GM19351 (cell line): ENCODE data around the gene SEL1L3.

ENCODE experiments used
- ATAC-seq: cut with Tn5 transposase; IDR thresholded peaks from one replicate; pipeline ENCODE4 v1.9.1; 2021; ENCODE audit warnings: mild to moderate bottlenecking, moderate library complexity; ENCODE audit not compliant: unreplicated experiment

SEL1L3 gene

GRCh38 chr4:25795566-25796454 lies 67.0 kb downstream of the SEL1L3 start:
- no peak for ATAC-seq

DNA sequence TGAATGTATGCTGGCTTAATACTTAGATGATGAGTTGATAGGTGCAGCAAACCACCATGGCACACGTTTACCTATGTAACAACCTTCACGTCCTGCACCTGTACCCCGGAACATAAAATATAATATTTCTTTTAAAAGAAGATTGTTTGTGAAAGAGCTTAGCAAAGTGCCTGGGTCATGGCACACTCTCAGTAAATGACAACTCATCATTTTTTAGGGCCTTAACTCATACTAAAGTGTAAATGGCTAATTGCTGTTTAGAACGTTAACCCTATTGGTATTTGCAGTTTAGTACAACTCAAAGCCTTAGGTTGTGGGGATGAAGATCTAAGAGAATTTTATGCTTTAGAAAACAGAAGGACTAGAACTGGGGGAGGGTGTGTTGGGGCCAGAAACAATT lies 67.7 kb downstream of the SEL1L3 start:
- ATAC-seq = no peak

DNA sequence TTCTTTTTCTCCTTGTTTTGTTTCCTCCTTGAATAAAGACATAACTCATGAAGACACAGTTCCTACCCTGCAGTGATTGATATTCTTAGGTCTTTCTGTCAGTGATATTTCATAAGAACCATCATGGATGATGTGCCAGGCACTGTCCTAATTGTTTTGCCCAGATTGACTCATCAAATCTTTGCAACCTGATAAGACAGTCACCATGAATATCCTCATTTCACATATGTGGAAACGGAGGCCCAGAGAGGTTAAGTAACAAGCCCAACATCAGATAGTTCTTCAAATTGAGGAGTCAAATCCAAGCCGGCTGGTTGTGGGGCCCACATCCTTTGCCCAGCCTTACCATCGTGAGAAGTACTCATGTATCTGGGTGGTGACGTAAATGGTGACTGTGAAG lies 69.9 kb downstream of the SEL1L3 start:
- ATAC-seq = no peak

DNA sequence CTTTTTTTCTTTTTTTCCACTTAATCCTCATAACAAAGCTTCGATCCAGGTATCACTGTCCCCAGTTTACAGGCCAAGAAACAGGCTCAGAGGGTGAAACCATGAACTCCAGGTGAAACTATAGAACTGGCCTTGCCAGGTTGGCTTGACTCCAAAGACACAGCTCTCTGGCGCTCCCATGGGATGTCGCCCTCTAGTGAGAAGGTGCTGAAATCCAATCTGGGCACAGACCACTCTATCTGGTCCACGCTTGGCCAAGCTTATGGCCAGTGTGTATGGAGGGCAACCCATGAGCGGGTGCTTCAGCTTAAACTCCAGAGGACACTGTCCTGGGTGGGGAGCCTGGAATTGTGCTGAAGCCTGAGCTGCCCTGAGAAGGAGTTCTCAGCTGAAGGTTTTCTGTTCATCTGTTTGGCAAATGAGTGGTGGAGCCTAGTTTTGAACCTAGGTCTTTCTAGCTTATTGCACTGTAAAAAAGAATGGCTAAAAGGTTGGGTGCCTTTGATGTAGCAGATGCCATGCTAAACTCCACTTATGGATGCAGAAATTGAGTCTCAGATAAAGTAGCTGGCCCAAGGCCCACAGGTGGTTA lies 70.5 kb downstream of the SEL1L3 start:
- no peak for ATAC-seq

- ATAC-seq = no peak
Measured at GRCh38 chr4:25790024-25790423, 72.8 kb downstream of the SEL1L3 start.

- ATAC-seq = no peak
Measured at GRCh38 chr4:25788703-25789238, 74.0 kb downstream of the SEL1L3 start.

DNA sequence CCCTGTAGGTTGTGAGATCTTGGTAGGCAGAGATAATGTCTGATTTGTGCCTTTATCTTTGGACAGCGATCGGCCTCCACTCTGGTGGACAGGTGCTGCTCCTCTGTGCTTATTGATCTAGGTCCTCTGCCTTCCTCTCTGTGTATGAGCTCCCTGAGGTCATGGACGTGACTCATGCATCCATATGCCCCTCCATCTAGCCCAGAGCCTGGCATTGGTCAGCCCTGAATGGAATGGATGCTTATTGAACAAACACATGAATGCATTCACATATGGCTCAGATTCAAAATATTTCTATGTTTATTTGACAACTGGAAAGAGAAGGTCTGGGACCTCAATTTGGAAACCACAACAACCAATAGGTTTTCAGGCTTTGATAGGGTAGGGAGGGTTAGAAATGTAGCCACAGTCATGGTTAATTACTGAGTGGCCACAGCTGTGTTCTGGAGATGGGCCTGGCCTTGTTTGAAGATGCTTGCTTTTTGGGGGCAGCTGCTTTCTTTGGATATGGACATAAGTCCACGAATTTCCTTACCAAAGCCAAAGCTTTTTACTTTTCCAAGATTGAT lies 76.2 kb downstream of the SEL1L3 start:
- no peak for ATAC-seq

DNA sequence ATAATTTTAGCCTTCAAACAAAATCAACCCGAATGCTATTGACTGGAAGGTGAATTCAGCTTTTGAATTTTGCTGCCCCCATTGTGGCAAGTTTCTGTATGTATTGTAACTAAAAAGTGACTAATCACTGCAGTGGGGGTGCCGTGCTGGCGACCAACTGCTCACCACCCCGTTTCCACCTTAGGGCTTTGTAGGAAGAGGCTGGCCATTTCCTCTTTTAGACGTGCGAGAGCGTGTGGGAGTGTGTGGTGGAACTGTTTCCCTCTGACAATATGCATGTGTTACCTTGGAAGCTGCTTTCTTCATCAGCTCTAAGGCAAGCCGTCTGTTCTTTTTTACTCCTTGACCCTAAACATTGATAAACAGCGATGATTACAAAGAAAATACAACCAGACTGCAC lies 78.8 kb downstream of the SEL1L3 start:
- peak; percentile 47 for ATAC-seq

GRCh38 chr4:25783126-25783525 lies 79.7 kb downstream of the SEL1L3 start:
- no peak for ATAC-seq

GRCh38 chr4:25782482-25782881 lies 80.3 kb downstream of the SEL1L3 start:
- ATAC-seq = no peak

- ATAC-seq = no peak
Measured at GRCh38 chr4:25779021-25779420, 83.8 kb downstream of the SEL1L3 start.

- no peak for ATAC-seq
Measured at GRCh38 chr4:25776795-25777194, 86.0 kb downstream of the SEL1L3 start.

DNA sequence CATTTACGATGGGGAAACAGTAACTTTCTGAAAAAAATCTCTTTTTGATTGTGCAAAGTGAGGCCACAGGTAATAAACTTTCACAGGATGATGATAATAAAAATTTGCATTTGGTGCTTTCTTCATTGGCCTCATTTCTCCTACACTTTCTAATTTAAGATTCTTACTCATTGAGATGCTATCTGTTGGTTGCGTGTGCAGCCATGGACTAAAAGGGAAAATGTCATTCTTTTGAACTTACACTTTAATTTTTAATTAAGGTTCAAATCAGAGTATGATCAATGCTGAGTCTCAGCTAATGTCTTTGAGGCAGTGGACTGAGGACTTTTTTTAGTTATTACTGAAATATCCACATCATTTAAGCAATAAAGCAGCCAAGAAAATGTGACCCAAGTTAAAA lies 87.6 kb downstream of the SEL1L3 start:
- ATAC-seq = no peak

DNA sequence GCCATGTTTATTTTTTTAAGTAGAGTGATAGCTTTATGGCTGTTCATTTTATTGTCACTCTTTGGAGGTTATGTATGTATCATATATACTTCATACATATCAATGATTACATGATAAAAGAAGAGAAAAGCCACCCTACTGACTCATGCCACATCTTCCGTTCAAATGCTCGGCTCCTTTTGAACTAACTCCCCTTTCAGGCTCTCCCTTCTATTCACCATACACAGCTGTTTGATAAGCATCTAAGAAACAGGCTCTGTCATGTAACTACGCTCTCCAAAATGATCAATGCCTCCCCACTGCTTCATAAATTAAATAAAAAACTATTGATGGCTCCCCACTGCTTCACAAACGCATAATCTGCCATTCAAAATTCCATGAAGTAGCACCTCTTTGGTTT lies 89.4 kb downstream of the SEL1L3 start:
- ATAC-seq = no peak

DNA sequence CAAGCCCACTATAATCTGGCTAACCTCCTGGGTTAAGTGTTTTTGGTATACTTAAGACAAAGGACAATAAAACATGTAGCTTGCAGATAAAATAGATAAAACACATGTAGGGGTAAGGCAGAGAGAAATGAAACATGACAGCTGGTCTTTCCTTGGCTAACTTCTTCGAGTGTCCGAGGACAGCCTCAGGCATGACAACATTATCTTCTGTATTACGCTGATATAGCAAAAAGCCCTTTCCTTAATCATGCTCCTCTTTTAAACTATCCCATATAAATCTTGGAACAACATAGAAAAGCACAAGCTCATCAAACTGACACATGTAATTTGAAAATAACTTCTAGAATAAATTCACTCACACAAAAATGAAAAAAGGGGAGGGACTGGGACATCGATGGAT lies 91.1 kb downstream of the SEL1L3 start:
- ATAC-seq = no peak

GRCh38 chr4:25770847-25771246 lies 91.9 kb downstream of the SEL1L3 start:
- ATAC-seq = no peak

DNA sequence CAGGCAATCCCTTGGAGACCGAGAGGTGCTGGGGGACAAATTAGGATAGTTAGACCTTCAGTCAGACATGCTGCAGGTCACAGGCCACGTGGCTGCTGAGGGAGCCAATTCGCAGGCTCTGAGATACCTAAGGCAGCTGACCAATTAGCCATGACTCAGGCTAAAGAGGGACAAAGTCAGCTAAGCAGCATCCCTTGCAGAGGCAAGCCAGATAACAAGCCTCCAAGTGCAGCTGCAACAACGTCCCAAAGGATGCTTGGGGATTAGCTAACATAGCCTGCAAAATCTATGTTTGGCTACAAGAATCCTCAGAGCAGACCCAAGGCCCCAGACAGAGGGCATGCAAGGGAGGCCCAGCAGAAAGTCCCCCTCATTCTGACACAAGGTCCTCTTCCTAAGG lies 93.5 kb downstream of the SEL1L3 start:
- no peak for ATAC-seq

DNA sequence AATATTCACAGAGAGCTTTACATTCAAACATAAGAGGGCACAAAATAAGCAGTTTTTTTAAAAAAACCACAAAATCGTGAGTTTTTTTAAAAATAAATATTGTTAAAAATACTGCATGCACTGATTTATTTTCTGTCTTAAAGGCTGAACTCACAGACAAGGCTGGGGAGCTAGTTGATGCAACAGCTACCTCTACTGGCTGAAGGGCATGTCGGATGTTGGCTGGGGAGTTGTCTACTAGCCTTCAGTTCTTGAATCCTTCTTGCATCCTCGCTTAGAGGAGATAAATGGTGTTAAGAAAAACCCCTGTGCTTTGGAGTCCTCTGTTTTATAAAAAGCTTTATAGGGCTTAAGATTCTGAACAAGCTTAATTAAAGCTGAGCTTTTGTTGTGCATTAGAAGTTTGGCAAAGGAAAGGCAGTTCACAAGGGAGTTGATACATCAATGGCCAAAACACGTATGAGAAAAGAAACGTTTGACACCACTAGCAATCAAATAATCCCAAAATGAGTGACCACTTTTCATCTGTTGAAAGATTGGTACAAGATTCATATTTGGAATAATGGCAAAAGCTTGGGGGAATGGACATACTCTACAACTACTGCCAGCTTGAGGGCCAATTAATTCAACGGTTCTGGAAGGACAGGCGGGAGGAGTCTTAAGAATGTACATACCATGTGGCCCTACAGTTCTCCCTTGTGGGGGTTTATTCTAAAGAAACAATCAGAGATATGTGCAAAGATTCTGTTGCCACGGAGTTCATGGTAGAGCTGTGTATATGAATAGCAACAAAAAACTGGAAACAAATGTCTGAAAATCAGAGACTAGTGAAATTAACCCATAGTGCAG lies 94.7 kb downstream of the SEL1L3 start:
- ATAC-seq = no peak

- ATAC-seq = no peak
Measured at GRCh38 chr4:25760518-25761157, 102.2 kb downstream of the SEL1L3 start.

GRCh38 chr4:25760048-25760447 lies 102.7 kb downstream of the SEL1L3 start:
- no peak for ATAC-seq

DNA sequence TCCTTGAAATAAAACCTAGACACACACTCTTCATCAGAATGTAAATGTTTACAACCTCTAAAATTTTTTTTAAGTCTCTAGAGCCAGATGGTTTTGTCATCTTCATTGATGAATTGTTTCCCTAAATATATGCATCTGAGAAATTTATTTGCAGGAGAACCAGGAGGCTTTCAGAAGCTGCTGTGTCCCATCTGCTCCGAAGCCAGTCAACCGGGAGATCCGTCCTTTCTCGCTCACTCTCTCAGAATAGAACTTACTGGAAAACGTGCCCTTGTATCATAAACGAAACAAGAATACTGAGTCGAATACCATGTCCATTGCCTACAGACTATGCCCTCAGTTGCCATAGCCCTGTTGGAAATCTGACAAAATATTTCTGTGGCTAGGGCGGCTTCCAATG lies 103.7 kb downstream of the SEL1L3 start:
- no peak for ATAC-seq
